Psoas muscle (tissue), 8 donors: ENCODE results near the gene SLC16A12. TPM values are rescaled to one million over a fixed set of nuclear protein-coding genes. Genes with fewer than 3 reads are reported as not detected.

ENCODE experiments used
- ATAC-seq, 4 donors: fragments of 200-7000 bp; cut with Tn5 transposase; one replicate each; pipeline ENCODE4 v1.9.1; 2020; ENCODE audit warnings: moderate library complexity in 3 of 4, mild to moderate bottlenecking in 2 of 4
- DNase-seq, 2 donors: peaks; one replicate each; pipeline ENCODE4 v3.0.0-alpha.2; 2020
- H3K27ac ChIP-seq: fragments of 200-600 bp; one replicate; pipeline ENCODE4 v1.8.0; 2022
- H3K27me3 ChIP-seq, 3 donors: fragments of 200-600 bp in 1 of 3; one replicate each; pipeline versions ENCODE4 v1.6.1 to v1.8.0; 2013 to 2022; ENCODE audit warnings: low read length in 2 of 3, mild to moderate bottlenecking in 2 of 3, moderate library complexity in 1 of 3; ENCODE audit not compliant: insufficient read depth in 3 of 3
- H3K36me3 ChIP-seq, 2 donors: fragments of 200-600 bp in 1 of 2; one replicate each; pipeline versions ENCODE4 v1.6.1 to v1.8.0; 2013 to 2022; ENCODE audit warnings: low read depth in 1 of 2, mild to moderate bottlenecking in 1 of 2, moderate library complexity in 1 of 2; ENCODE audit not compliant: insufficient read depth in 1 of 2
- H3K4me1 ChIP-seq: fragments of 200-600 bp; one replicate; pipeline ENCODE4 v1.8.0; 2022
- H3K4me3 ChIP-seq: fragments of 200-600 bp; one replicate; pipeline ENCODE4 v1.8.0; 2022; ENCODE audit warnings: mild to moderate bottlenecking
- H3K9me3 ChIP-seq: fragments of 200-600 bp; one replicate; pipeline ENCODE4 v1.8.0; 2022
- WGBS, 3 donors: extraction: QIAGEN DNeasy Blood & Tissue Kit; methylation state at CpG; one replicate each; pipeline versions ENCODE4 v1.1.6 to v1.1.7; 2013; 5-methylcytosine and 5-hydroxymethylcytosine counted together
- intact Hi-C, 2 donors: fragments of 100-400 bp; cut with DNase I; formaldehyde crosslinking; loops; one replicate each; pipeline versions ENCODE4 v1.11.0 to v1.14.2; 2022
- polyA plus RNA-seq, 3 donors: library from polyadenylated mRNA; stranded (reverse); fragments of 200-250 nt; gene quantifications; one replicate each; pipeline ENCODE4 v1.2.3, GENCODE V29; 2013
- total RNA-seq, 4 donors: library from RNA; stranded (reverse); fragmentation: NEBNext Ultra II Directional in 2 of 4; extraction: Animal tissue kit (Norgen Biotek cat#: 25700) in 2 of 4; gene quantifications; one replicate each; pipeline versions ENCODE4 v1.2.1 to v1.2.4, GENCODE V29; 2021 to 2023
- TF ChIP-seq, protein P1 (sequence below): fragments of 200-600 bp; IDR thresholded peaks from one replicate; pipeline ENCODE4 v1.8.0; 2022; ENCODE audit warnings: antibody characterized with exemption
- donor health status: healthy with polysubstance abuse.
- donor health status: DM: no; HTN: no; CAD: no; lungs with moderate emphysema.
- donor health status: Bipolar disorder and iron deficiency.
- donor health status: healthy.
- donor health status: DM: yes; HTN: yes; CAD: no.
- donor health status: DM: no; HTN: no; CAD: no.
- donor health status: DM: no; HTN: no; CAD: no.
- donor health status: DM: yes; HTN: yes; CAD: no.

SLC16A12 gene
- total and polyA plus RNA-seq, 7 donors, result 0.74 to 1.9 (median 1.2) TPM

DNA sequence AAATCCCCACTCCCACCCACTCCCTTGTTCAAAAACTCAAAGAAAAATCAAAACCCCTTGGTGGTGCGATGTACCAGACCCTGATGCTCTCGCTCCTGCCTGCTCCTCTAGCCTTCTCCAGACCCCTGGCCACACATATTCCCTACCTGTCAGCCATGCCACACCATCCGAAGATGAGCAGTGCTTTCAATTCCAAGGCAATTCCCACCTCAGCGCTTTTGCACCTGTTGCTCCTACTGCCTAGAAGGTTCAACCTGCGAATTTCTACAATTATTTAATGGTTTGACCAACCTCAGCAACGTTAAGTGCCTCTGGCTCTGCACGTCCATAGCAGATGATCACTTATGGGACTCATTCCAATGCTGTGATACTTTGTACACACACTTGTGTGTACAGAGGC, 11.1 kb downstream of the SLC16A12 start:
- Histone ChIP-seq H3K36me3 (no peaks in the 10 kb centered on the region), H3K4me3 (no peak overlapping the region), H3K4me1 (no peaks in the 10 kb centered on the region), H3K27ac (no peak overlapping the region), H3K27me3 (no peaks in the 10 kb centered on the region), H3K9me3 (no peaks in the 10 kb centered on the region)
- TF ChIP-seq, protein P1, sequence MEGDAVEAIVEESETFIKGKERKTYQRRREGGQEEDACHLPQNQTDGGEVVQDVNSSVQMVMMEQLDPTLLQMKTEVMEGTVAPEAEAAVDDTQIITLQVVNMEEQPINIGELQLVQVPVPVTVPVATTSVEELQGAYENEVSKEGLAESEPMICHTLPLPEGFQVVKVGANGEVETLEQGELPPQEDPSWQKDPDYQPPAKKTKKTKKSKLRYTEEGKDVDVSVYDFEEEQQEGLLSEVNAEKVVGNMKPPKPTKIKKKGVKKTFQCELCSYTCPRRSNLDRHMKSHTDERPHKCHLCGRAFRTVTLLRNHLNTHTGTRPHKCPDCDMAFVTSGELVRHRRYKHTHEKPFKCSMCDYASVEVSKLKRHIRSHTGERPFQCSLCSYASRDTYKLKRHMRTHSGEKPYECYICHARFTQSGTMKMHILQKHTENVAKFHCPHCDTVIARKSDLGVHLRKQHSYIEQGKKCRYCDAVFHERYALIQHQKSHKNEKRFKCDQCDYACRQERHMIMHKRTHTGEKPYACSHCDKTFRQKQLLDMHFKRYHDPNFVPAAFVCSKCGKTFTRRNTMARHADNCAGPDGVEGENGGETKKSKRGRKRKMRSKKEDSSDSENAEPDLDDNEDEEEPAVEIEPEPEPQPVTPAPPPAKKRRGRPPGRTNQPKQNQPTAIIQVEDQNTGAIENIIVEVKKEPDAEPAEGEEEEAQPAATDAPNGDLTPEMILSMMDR, result no peak
- WGBS, 3 donors, result 84 to 94% (median 85%) methylated on average over 7 of the region's 7 CpGs
- DNase-seq (no peak), ATAC-seq (no peak)
- intact Hi-C loops, result no loop called here

DNA sequence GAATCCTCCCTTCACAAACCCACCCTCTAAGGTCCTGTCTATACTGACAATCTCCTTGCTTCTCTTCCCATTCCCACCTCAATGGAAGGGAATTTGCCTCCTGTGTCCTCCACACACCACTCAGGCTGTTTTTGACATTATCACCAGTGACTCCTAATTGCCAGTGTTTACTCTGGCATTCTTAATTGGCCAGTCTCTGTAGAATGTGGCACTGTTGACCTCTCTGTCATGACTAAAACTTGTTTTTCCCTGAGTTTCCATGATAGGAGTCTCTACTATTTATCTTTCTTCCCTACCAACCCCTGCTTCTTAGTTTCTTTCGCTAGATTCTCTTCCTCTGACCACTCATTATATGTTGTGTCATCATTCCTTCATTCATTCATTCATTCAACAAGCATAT, 12.1 kb downstream of the SLC16A12 start:
- Histone ChIP-seq H3K36me3 (no peaks in the 10 kb centered on the region), H3K9me3 (no peaks in the 10 kb centered on the region), H3K4me3 (no peak overlapping the region), H3K4me1 (no peaks in the 10 kb centered on the region), H3K27me3 (no peaks in the 10 kb centered on the region), H3K27ac (no peak overlapping the region)
- no peak for DNase-seq
- TF ChIP-seq, protein P1, result no peak
- WGBS, 3 donors, result 93 to 97% (median 94%) methylated on average over 1 of the region's 1 CpG
- intact Hi-C loops, result no loop called here
- no peak for ATAC-seq

DNA sequence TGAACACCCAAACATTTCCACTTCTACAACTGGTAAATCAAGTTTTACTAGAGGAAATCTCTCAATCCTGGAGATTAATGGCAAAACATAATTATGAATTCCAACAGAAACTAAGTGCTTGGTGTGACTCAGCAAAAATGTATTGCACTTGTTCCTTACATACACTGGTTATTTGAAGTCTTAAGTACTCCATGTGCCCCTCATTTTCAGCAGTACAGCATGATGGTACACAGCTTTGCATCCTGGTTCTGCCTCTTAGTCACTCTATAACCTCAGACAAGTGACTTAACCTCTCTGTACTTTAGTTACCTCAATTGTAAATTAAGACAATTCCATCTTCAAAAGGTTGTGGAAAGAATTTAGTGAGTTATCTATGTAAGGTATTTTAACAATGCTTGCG, 12.9 kb downstream of the SLC16A12 start:
- DNase-seq, result no peak
- TF ChIP-seq, protein P1, result no peak
- H3K27me3 ChIP-seq, result no peaks in the 10 kb centered on the region
- H3K27ac ChIP-seq, result no peak overlapping the region
- H3K4me3 ChIP-seq, result no peak overlapping the region
- H3K9me3 ChIP-seq, result no peaks in the 10 kb centered on the region
- intact Hi-C loops, result no loop called here
- no peaks in the 10 kb centered on the region for H3K4me1 ChIP-seq
- H3K36me3 ChIP-seq, result no peaks in the 10 kb centered on the region
- WGBS, 3 donors, result 97 to 100% (median 98%) methylated on average over 1 of the region's 1 CpG
- no peak for ATAC-seq

DNA sequence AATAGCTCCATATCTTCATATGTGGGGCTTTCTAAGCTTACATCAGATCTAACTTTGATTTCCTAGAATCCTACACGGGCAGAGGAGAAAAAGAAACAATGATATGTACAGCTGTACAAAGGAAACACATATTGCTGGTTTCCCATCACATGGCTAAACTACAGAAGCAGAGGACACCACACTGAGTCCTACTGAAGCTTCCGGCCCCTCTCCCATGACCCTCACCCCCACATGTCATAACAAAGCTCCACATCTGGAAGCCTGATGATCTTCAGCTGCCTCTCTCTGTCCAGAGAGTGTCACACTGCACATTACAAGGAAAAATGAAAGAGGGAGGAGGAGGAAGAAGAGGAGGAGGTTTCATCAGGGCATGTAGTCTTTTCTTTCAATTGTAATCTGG, 14.0 kb downstream of the SLC16A12 start:
- H3K9me3 ChIP-seq, result no peaks in the 10 kb centered on the region
- H3K36me3 ChIP-seq, result no peaks in the 10 kb centered on the region
- H3K27ac ChIP-seq, result no peak overlapping the region
- no peaks in the 10 kb centered on the region for H3K4me1 ChIP-seq
- 56 to 66% (median 57%) methylated on average over 2 of the region's 2 CpGs for WGBS, 3 donors
- intact Hi-C loops, result no loop called here
- no peak overlapping the region for H3K4me3 ChIP-seq
- DNase-seq, result no peak
- no peaks in the 10 kb centered on the region for H3K27me3 ChIP-seq
- TF ChIP-seq, protein P1, result no peak
- no peak for ATAC-seq

DNA sequence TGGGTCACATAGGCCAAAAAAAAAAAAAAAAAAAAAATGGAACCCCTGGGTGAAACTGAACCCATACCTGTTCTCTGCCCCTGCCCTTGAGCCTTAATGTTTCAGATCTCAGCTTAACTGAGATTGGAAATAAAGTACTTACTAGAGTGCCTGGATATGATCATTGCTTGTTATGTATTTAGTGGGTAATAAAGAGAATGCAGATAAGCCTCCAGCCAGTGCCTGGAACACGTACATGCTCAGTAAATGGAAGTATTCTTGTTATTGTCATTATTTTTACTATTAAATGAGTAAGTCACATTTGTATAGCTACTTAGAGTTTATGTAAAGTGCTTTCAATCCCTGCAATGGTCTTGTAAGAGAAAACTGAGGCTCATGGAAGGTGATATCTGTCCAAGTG, 14.7 kb downstream of the SLC16A12 start:
- Histone ChIP-seq H3K4me3 (no peak overlapping the region), H3K36me3 (no peaks in the 10 kb centered on the region), H3K9me3 (no peaks in the 10 kb centered on the region), H3K27ac (peak overlapping the region; percentile 23), H3K27me3 (no peaks in the 10 kb centered on the region), H3K4me1 (no peaks in the 10 kb centered on the region)
- DNase-seq (no peak), ATAC-seq (no peak)
- intact Hi-C loops, result no loop called here
- TF ChIP-seq, protein P1, result no peak
- WGBS, 3 donors, result 97 to 98% (median 97%) methylated on average over 1 of the region's 1 CpG
